Activated naive CD8-positive, alpha-beta T cell treated with anti-CD3 and anti-CD28 coated beads, Interleukin-2, amount 50 U/mL, for 16 hours (primary cell): Measurements from ENCODE around the gene MAP7D2.

ENCODE experiments used
- DNase-seq: peaks from one replicate; pipeline ENCODE4 v3.0.0-alpha.2; 2020; ENCODE audit warnings: low read depth, low spot score

MAP7D2 gene

GRCh38 chrX:20112022-20112774 is 4.5 kb downstream of the MAP7D2 start:
- no peak for DNase-seq

- DNase-seq, result no peak
These were observed 5.4 kb downstream of the MAP7D2 start for GRCh38 chrX:20111271-20111670.

GRCh38 chrX:20101934-20102581 is 14.6 kb downstream of the MAP7D2 start:
- no peak for DNase-seq

- no peak for DNase-seq
These were observed 25.2 kb downstream of the MAP7D2 start for GRCh38 chrX:20091499-20091898.

GRCh38 chrX:20089845-20090244 is 26.9 kb downstream of the MAP7D2 start:
- DNase-seq, result no peak

GRCh38 chrX:20080277-20080676 is 36.4 kb downstream of the MAP7D2 start:
- DNase-seq, result no peak

GRCh38 chrX:20071511-20072079 is 45.1 kb downstream of the MAP7D2 start:
- no peak for DNase-seq

- DNase-seq, result no peak
These were observed 48.8 kb downstream of the MAP7D2 start for GRCh38 chrX:20067709-20068561.

- DNase-seq, result no peak
These were observed 49.6 kb downstream of the MAP7D2 start for GRCh38 chrX:20066968-20067708.

- DNase-seq, result no peak
These were observed 52.9 kb downstream of the MAP7D2 start for GRCh38 chrX:20063716-20064351.

- no peak for DNase-seq
These were observed 53.6 kb downstream of the MAP7D2 start for GRCh38 chrX:20063153-20063552.

GRCh38 chrX:20061855-20062254 is 54.9 kb downstream of the MAP7D2 start:
- DNase-seq, result no peak

GRCh38 chrX:20060961-20061748 is 55.6 kb downstream of the MAP7D2 start:
- no peak for DNase-seq

GRCh38 chrX:20059467-20060128 is 57.1 kb downstream of the MAP7D2 start:
- DNase-seq, result no peak

GRCh38 chrX:20057479-20057878 is 59.2 kb downstream of the MAP7D2 start:
- DNase-seq, result no peak

GRCh38 chrX:20056704-20057103 is 60.0 kb downstream of the MAP7D2 start:
- DNase-seq, result no peak

- no peak for DNase-seq
These were observed 63.2 kb downstream of the MAP7D2 start for GRCh38 chrX:20053537-20053936.

GRCh38 chrX:20046864-20047263 is 69.8 kb downstream of the MAP7D2 start:
- DNase-seq, result no peak

- no peak for DNase-seq
These were observed 70.5 kb downstream of the MAP7D2 start for GRCh38 chrX:20046223-20046622.
